Glutamatergic neuron (in vitro differentiated cells): ENCODE results near the gene FAM228A. TPM values are rescaled to one million over a fixed set of nuclear protein-coding genes. Genes with fewer than 3 reads are reported as not detected.

Experiments
- DNase-seq: peaks from one replicate; pipeline ENCODE4 v3.0.0; 2022
- H3K27ac Mint-ChIP-seq: one replicate; pipeline ENCODE4 v1.8.0; 2020; ENCODE audit warnings: mild to moderate bottlenecking, mixed read lengths, inconsistent platforms; ENCODE audit not compliant: unreplicated experiment
- H3K27me3 Mint-ChIP-seq: one replicate; pipeline ENCODE4 v1.8.0; 2020; ENCODE audit warnings: mild to moderate bottlenecking, moderate library complexity, mixed read lengths, inconsistent platforms; ENCODE audit not compliant: unreplicated experiment
- H3K36me3 Mint-ChIP-seq: one replicate; pipeline ENCODE4 v1.8.0; 2020; ENCODE audit warnings: mild to moderate bottlenecking, mixed read lengths, inconsistent platforms; ENCODE audit not compliant: unreplicated experiment
- H3K4me1 Mint-ChIP-seq: one replicate; pipeline ENCODE4 v1.8.0; 2020; ENCODE audit warnings: mild to moderate bottlenecking, low read depth, mixed read lengths, inconsistent platforms; ENCODE audit not compliant: unreplicated experiment
- H3K4me3 Mint-ChIP-seq: one replicate; pipeline ENCODE4 v1.8.0; 2020; ENCODE audit warnings: mild to moderate bottlenecking, mixed read lengths, inconsistent platforms; ENCODE audit not compliant: unreplicated experiment
- H3K9me3 Mint-ChIP-seq: one replicate; pipeline ENCODE4 v1.8.0; 2020; ENCODE audit warnings: mild to moderate bottlenecking, moderate library complexity, mixed read lengths, inconsistent platforms; ENCODE audit not compliant: unreplicated experiment
- CTCF ChIP-seq: fragments of 200-600 bp; sonication (generic); IDR thresholded peaks from one replicate; pipeline ENCODE4 v1.5.0; 2021; ENCODE audit not compliant: partially characterized antibody, unreplicated experiment
- total RNA-seq: library from RNA; stranded (reverse); fragmentation: NEBNext Ultra II Directional; extraction: Animal tissue kit (Norgen Biotek cat#: 25700); gene quantifications from one replicate; pipeline ENCODE4 v1.2.1, GENCODE V29; 2021; ENCODE audit not compliant: unreplicated experiment

Gene FAM228A
- total RNA-seq, 1 donor from 2014 or later, result 0.69 TPM

- Mint-ChIP-seq H3K36me3 (no peaks in the 10 kb centered on the region), H3K4me1 (no peaks in the 10 kb centered on the region), H3K9me3 (no peaks in the 10 kb centered on the region), H3K27me3 (no peaks in the 10 kb centered on the region), H3K4me3 (no peak overlapping the region), H3K27ac (no peak overlapping the region)
- no peak for DNase-seq
- TF ChIP-seq CTCF, result no peak
Observed at GRCh38 chr2:24238158-24238557, 63.3 kb downstream of the FAM228A start.

- no peaks in the 10 kb centered on the region for H3K9me3 Mint-ChIP-seq
- H3K27ac Mint-ChIP-seq, result no peak overlapping the region
- no peak for DNase-seq
- no peak overlapping the region for H3K4me3 Mint-ChIP-seq
- no peaks in the 10 kb centered on the region for H3K4me1 Mint-ChIP-seq
- H3K36me3 Mint-ChIP-seq, result no peaks in the 10 kb centered on the region
- H3K27me3 Mint-ChIP-seq, result no peaks in the 10 kb centered on the region
- TF ChIP-seq CTCF, result no peak
Observed at GRCh38 chr2:24239553-24239952, 64.7 kb downstream of the FAM228A start.

Other genes with a start within 250 kb of the FAM228A start
- gene ATAD2B, start 247.9 kb upstream of the FAM228A start, total RNA-seq, result 108 TPM
- gene UBXN2A, start 234.6 kb upstream of the FAM228A start, total RNA-seq, result 20.0 TPM
- 0.29 TPM for gene MFSD2B, start 165.0 kb upstream of the FAM228A start, total RNA-seq
- gene WDCP, start 127.7 kb upstream of the FAM228A start, total RNA-seq, result 22.3 TPM
- gene FKBP1B, start 125.3 kb upstream of the FAM228A start, total RNA-seq, result 38.1 TPM
- 76.5 TPM for gene SF3B6, start 98.7 kb upstream of the FAM228A start, total RNA-seq
- 38.0 TPM for gene TP53I3, start 90.2 kb upstream of the FAM228A start, total RNA-seq
- not detected for gene PFN4, start 51.7 kb upstream of the FAM228A start, total RNA-seq
- gene FAM228B, start 51.6 kb upstream of the FAM228A start, total RNA-seq, result 18.9 TPM
- gene ITSN2, start 185.5 kb downstream of the FAM228A start, total RNA-seq, result 6.4 TPM